Stomach (tissue), 4 donors: ENCODE data around the gene VAT1.

Experiments used
- CTCF ChIP-seq, 7 experiments: fragments of 450-650 bp in 4 of 7; fragments of 200-600 bp in 3 of 7; sonication (generic) in 3 of 7; IDR thresholded peaks; one replicate each; pipeline ENCODE4 v1.5.1; 2016 to 2019; ENCODE audit warnings: antibody characterized with exemption in 7 of 7, control low read depth in 2 of 7, mild to moderate bottlenecking in 1 of 7
- EP300 ChIP-seq: sonication (generic); formaldehyde crosslinking; IDR thresholded peaks from one replicate; pipeline ENCODE4 v1.6.1; 2017; ENCODE audit warnings: antibody characterized with exemption
- POLR2A ChIP-seq, 4 donors: fragments of 450-650 bp; IDR thresholded peaks; one replicate each; pipeline ENCODE4 v1.6.1; 2016; ENCODE audit warnings: antibody characterized with exemption in 4 of 4, control low read depth in 2 of 4, mild to moderate bottlenecking in 1 of 4, moderate library complexity in 1 of 4
- POLR2AphosphoS5 ChIP-seq, 3 donors: sonication (generic); formaldehyde crosslinking; IDR thresholded peaks; one replicate each; pipeline ENCODE4 v1.6.1; 2016; ENCODE audit warnings: antibody characterized with exemption in 3 of 3

GRCh38 chr17:43018932-43019331 lies 3.3 kb downstream of the VAT1 start:
- no peak for TF ChIP-seq CTCF (IDR thresholded peaks at IDR 0.05)
- TF ChIP-seq EP300: no peak
- TF ChIP-seq POLR2A (IDR thresholded peaks at IDR 0.05): no peak
- no peak for TF ChIP-seq POLR2AphosphoS5 (IDR thresholded peaks at IDR 0.05)
